Liver (tissue), 9 donors: ENCODE measurements around the gene OR9A4. TPM values are rescaled to one million over a fixed set of nuclear protein-coding genes. Genes with fewer than 3 reads are reported as not detected.

Experiments used
- DNase-seq: peaks from one replicate; pipeline ENCODE4 v3.0.0-alpha.2; 2017; ENCODE audit warnings: low spot score
- H3K27ac ChIP-seq, 2 donors: one replicate each; pipeline ENCODE4 v1.7.0; 2013; ENCODE audit warnings: inconsistent platforms in 2 of 2, low read length in 2 of 2, control low read depth in 1 of 2, low read depth in 1 of 2, mild to moderate bottlenecking in 1 of 2
- H3K27me3 ChIP-seq, 4 donors: one replicate each; pipeline versions ENCODE4 v1.6.1 to v1.7.0; 2013; ENCODE audit warnings: low read length in 3 of 4, inconsistent platforms in 1 of 4, mild to moderate bottlenecking in 1 of 4, moderate library complexity in 1 of 4; ENCODE audit not compliant: control insufficient read depth in 4 of 4, insufficient read depth in 4 of 4
- H3K36me3 ChIP-seq, 4 donors: one replicate each; pipeline versions ENCODE4 v1.6.1 to v1.7.0; 2013; ENCODE audit warnings: low read length in 3 of 4, mild to moderate bottlenecking in 3 of 4, low read depth in 1 of 4, moderate library complexity in 1 of 4; ENCODE audit not compliant: control insufficient read depth in 4 of 4, insufficient read depth in 3 of 4
- H3K4me1 ChIP-seq, 4 donors: one replicate each; pipeline versions ENCODE4 v1.6.1 to v1.7.0; 2013; ENCODE audit warnings: low read length in 3 of 4, mild to moderate bottlenecking in 3 of 4, moderate library complexity in 1 of 4; ENCODE audit not compliant: control insufficient read depth in 4 of 4, insufficient read depth in 4 of 4
- H3K4me3 ChIP-seq, 3 donors: one replicate each; pipeline versions ENCODE4 v1.6.1 to v1.7.0; 2013; ENCODE audit warnings: low read length in 3 of 3, control low read depth in 1 of 3, low read depth in 1 of 3, mild to moderate bottlenecking in 1 of 3
- H3K9ac ChIP-seq, 2 donors: one replicate each; pipeline ENCODE4 v1.7.0; 2013; ENCODE audit warnings: low read length in 2 of 2, mild to moderate bottlenecking in 2 of 2, moderate library complexity in 2 of 2, control low read depth in 1 of 2, low read depth in 1 of 2
- H3K9me3 ChIP-seq, 4 donors: one replicate each; pipeline versions ENCODE4 v1.6.1 to v1.7.0; 2013; ENCODE audit warnings: low read length in 3 of 4; ENCODE audit not compliant: control insufficient read depth in 4 of 4
- ATF3 ChIP-seq: IDR thresholded peaks from 2 replicates; pipeline ENCODE4 v1.6.1; 2016; ENCODE audit warnings: antibody characterized with exemption
- CTCF ChIP-seq: fragments of 150-350 bp; IDR thresholded peaks from 2 replicates; pipeline ENCODE4 v1.5.1; 2017; ENCODE audit warnings: improper control_type of control experiment, low read depth, low read length; ENCODE audit not compliant: missing input control
- EGR1 ChIP-seq, 2 donors: IDR thresholded peaks; 2 replicates each; pipeline ENCODE4 v1.6.1; 2016 to 2018; ENCODE audit warnings: antibody characterized with exemption in 2 of 2, low read depth in 2 of 2
- FOXA1 ChIP-seq: IDR thresholded peaks from 2 replicates; pipeline ENCODE4 v1.6.1; 2016; ENCODE audit warnings: antibody characterized with exemption
- FOXA2 ChIP-seq: IDR thresholded peaks from 2 replicates; pipeline ENCODE4 v1.6.1; 2016; ENCODE audit warnings: antibody characterized with exemption
- GABPA ChIP-seq, 2 donors: IDR thresholded peaks in 1 of 2; conservative IDR thresholded peaks in 1 of 2; 2 replicates each; pipeline ENCODE4 v1.6.1; 2016; ENCODE audit warnings: antibody characterized with exemption in 2 of 2, mild to moderate bottlenecking in 1 of 2, moderate library complexity in 1 of 2
- HNF4A ChIP-seq, 2 donors: conservative IDR thresholded peaks; 2 replicates each; pipeline ENCODE4 v1.6.1; 2016; ENCODE audit warnings: antibody characterized with exemption in 2 of 2, mild to moderate bottlenecking in 2 of 2
- HNF4G ChIP-seq: IDR thresholded peaks from 2 replicates; pipeline ENCODE4 v1.6.1; 2016; ENCODE audit warnings: antibody characterized with exemption
- JUND ChIP-seq, 2 donors: IDR thresholded peaks; 2 replicates each; pipeline ENCODE4 v1.6.1; 2016; ENCODE audit warnings: antibody characterized with exemption in 2 of 2
- NR2F2 ChIP-seq: IDR thresholded peaks from 2 replicates; pipeline ENCODE4 v1.6.1; 2016; ENCODE audit warnings: antibody characterized with exemption
- RAD21 ChIP-seq, 2 donors: IDR thresholded peaks; 2 replicates each; pipeline ENCODE4 v1.6.1; 2016; ENCODE audit warnings: antibody characterized with exemption in 2 of 2, mild to moderate bottlenecking in 2 of 2
- RXRA ChIP-seq, 2 donors: IDR thresholded peaks; 2 replicates each; pipeline ENCODE4 v1.6.1; 2017 to 2018; ENCODE audit warnings: antibody characterized with exemption in 2 of 2, mild to moderate bottlenecking in 1 of 2
- SP1 ChIP-seq: IDR thresholded peaks from 2 replicates; pipeline ENCODE4 v1.6.1; 2018; ENCODE audit warnings: antibody characterized with exemption, mild to moderate bottlenecking
- TAF1 ChIP-seq: conservative IDR thresholded peaks from 2 replicates; pipeline ENCODE4 v1.6.1; 2016; ENCODE audit warnings: antibody characterized with exemption, mild to moderate bottlenecking
- YY1 ChIP-seq: IDR thresholded peaks from 2 replicates; pipeline ENCODE4 v1.6.1; 2016; ENCODE audit warnings: antibody characterized with exemption, mild to moderate bottlenecking
- WGBS: extraction: QIAGEN DNeasy Blood & Tissue Kit; methylation state at CpG from one replicate; pipeline ENCODE4 v1.1.7; 2013; 5-methylcytosine and 5-hydroxymethylcytosine counted together
- polyA plus RNA-seq, 2 donors: library from polyadenylated mRNA; stranded (reverse) in 1 of 2; unstranded in 1 of 2; fragments of 200-250 nt in 1 of 2; fragments of >200 nt in 1 of 2; fragmentation: Nextera tagmentation in 1 of 2; extraction: Ambion mirVana in 1 of 2; gene quantifications; one replicate each; pipeline versions ENCODE4 v1.2.1 to v1.2.3, GENCODE V29; 2013 to 2015
- total RNA-seq, 2 donors: library from RNA; depleted of rRNA; stranded (reverse); fragments of >200 nt; gene quantifications; one replicate each; pipeline ENCODE4 v1.2.3, GENCODE V29; 2014
- TF ChIP-seq, protein P1 (sequence below): IDR thresholded peaks from 2 replicates; pipeline ENCODE4 v1.6.1; 2016; ENCODE audit warnings: antibody characterized with exemption, mild to moderate bottlenecking
- donor health status: healthy.
- donor health status: healthy.
- donor health status: healthy.
- donor health status: healthy.
- donor health status: healthy.

Gene OR9A4
- total and polyA plus RNA-seq, 4 donors = 0.09 to 0.25 TPM; not detected in 2

- WGBS = 78% methylated on average over 3 of the region's 3 CpGs
- Histone ChIP-seq H3K9ac (no peak overlapping the region), H3K27ac (no peak overlapping the region), H3K4me3 (no peak overlapping the region), H3K4me1 (no peaks in the 10 kb centered on the region), H3K9me3 (no peaks in the 10 kb centered on the region), H3K27me3 (no peaks in the 10 kb centered on the region), H3K36me3 (no peaks in the 10 kb centered on the region)
- TF ChIP-seq YY1 (no peak), FOXA2 (no peak), JUND (IDR thresholded peaks at IDR 0.05) (no peak), HNF4A (conservative IDR thresholded peaks at IDR 0.05) (no peak), FOXA1 (no peak), HNF4G (no peak), GABPA (IDR thresholded peaks at IDR 0.05 in 1 of 2, conservative IDR thresholded peaks at IDR 0.05 in 1 of 2) (no peak), EGR1 (IDR thresholded peaks at IDR 0.05; ENCODE audit: low read depth in 2 of 2) (no peak), CTCF (no peak), ATF3 (no peak), RAD21 (IDR thresholded peaks at IDR 0.05) (no peak), SP1 (no peak), TAF1 (no peak), NR2F2 (no peak), RXRA (IDR thresholded peaks at IDR 0.05) (no peak)
- TF ChIP-seq, protein P1, sequence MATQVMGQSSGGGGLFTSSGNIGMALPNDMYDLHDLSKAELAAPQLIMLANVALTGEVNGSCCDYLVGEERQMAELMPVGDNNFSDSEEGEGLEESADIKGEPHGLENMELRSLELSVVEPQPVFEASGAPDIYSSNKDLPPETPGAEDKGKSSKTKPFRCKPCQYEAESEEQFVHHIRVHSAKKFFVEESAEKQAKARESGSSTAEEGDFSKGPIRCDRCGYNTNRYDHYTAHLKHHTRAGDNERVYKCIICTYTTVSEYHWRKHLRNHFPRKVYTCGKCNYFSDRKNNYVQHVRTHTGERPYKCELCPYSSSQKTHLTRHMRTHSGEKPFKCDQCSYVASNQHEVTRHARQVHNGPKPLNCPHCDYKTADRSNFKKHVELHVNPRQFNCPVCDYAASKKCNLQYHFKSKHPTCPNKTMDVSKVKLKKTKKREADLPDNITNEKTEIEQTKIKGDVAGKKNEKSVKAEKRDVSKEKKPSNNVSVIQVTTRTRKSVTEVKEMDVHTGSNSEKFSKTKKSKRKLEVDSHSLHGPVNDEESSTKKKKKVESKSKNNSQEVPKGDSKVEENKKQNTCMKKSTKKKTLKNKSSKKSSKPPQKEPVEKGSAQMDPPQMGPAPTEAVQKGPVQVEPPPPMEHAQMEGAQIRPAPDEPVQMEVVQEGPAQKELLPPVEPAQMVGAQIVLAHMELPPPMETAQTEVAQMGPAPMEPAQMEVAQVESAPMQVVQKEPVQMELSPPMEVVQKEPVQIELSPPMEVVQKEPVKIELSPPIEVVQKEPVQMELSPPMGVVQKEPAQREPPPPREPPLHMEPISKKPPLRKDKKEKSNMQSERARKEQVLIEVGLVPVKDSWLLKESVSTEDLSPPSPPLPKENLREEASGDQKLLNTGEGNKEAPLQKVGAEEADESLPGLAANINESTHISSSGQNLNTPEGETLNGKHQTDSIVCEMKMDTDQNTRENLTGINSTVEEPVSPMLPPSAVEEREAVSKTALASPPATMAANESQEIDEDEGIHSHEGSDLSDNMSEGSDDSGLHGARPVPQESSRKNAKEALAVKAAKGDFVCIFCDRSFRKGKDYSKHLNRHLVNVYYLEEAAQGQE = no peak
- DNase-seq = no peak
These were observed 33.7 kb downstream of the OR9A4 start for GRCh38 chr7:141949911-141950310.

DNA sequence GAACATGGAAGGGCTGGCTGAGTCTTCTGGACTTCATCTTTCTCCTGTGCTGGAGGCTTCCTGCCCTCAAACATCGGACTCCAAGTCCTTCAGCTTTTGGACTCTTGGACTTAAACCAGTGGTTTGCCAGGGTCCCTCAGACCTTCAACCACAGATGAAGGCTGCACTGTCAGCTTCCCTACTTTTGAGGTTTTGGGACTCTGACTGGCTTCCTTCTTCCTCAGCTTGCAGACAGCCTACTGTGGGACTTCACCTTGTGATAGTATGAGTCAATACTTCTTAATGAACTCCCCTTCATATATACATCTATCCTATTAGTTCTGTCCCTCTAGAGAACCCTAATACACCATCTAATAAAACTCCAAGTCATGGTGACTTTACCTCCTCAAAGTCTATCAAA lies 34.6 kb downstream of the OR9A4 start:
- Histone ChIP-seq H3K27me3 (no peaks in the 10 kb centered on the region), H3K9me3 (no peaks in the 10 kb centered on the region), H3K4me1 (no peaks in the 10 kb centered on the region), H3K9ac (no peak overlapping the region), H3K4me3 (no peak overlapping the region), H3K27ac (no peak overlapping the region), H3K36me3 (no peaks in the 10 kb centered on the region)
- TF ChIP-seq YY1 (no peak), TAF1 (no peak), CTCF (no peak), HNF4G (no peak), RXRA (IDR thresholded peaks at IDR 0.05) (no peak), FOXA1 (no peak), EGR1 (IDR thresholded peaks at IDR 0.05; ENCODE audit: low read depth in 2 of 2) (no peak), SP1 (no peak)
- 76% methylated on average over 1 of the region's 1 CpG for WGBS
- no peak for DNase-seq
